HG03196 (cell line): ENCODE measurements around the gene CFAP299.

ENCODE experiments used
- ATAC-seq: cut with Tn5 transposase; IDR thresholded peaks from one replicate; pipeline ENCODE4 v1.9.1; 2021; ENCODE audit not compliant: unreplicated experiment

Gene CFAP299

DNA sequence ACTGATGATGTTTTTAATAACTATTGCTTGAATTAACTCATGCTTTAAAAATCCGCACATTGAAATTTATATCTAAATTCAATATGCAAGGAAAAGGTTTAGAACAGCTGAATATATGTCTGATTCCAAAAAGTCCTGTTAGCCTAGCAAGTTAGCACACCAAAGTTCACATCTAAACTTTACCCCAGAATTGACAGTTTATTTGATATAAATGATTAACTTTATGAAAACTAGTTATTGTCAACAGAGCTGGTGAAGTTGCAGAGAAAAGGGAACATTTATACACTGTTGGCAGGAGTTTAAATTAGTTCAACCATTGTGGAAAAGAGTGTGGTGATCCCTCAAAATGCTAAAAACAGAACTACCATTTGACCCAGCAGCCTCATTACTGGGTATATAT lies 574.4 kb downstream of the CFAP299 start:
- no peak for ATAC-seq

DNA sequence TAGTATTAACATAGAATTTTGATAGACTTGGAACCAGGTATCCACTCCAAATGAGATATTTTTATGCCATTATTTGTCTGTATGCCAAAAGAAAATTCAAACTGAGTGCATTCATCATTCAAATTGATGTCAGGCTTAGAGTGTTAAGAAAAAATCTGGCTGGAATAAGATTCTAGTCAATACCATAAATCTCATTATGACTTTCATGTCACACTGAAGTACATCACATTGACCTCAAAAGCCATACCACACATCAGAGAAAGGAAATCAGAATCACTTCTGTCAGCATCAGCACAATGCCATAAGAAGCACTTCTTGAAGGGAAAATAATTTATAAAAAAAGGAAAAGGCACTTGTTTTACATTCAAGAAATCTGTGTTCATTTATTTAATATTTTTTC lies 575.9 kb downstream of the CFAP299 start:
- ATAC-seq = peak; percentile 69

DNA sequence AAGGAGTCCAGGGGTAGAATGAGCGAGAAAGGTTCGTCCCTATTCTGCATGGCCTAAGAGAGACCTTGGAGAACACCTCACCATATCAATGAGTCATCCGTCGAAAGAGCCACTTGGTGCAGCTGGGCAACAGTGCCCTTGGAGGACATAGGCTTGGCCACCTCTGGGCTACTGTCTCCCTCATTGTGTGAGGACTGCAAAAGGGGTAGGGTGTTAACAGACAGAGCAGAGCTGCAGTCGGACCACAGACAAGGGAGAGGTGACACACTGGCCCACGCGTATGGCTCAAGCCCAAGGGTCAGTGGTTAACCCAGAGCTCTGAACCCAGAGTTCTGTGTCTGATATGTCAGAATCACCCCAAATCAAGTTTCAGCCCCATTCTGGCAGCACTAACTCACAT lies 576.8 kb downstream of the CFAP299 start:
- ATAC-seq = no peak

DNA sequence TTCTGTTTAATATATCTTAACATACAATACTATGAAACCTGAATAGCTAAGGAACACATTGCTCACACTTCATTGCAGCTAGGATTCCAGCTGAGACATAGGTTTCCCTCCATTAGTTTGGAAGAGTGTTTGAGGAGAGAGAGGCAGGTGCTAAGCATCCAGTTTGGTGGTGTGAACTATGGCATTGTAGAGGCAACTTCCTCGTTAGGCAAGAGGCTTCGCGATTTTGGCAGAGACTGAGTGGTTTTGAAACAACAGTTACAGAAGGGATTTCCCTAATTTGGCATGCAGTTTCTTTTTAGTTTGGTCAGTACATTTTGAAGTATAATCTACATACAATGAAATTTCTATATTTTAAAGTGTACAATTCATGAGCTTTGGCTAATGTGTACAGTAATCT lies 577.9 kb downstream of the CFAP299 start:
- peak; percentile 68 for ATAC-seq

DNA sequence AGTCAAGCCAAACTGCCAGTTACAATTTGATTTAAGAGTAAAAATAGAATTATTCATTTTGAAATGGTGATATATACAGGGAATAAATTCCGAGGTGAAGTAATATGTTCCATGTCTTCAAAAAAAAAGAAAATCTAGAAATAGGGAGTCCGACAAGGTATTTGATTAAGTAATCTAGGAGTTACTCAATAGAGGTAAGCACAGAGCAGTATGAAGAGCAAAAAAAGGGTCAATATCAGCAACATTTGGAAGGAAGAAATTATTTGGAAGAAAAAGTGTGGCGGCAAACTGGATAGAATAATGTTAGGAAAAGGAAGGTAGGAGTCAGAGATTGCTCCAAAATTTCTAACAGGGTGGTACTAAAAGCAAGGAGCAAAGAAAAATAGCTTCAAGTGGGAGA lies 581.2 kb downstream of the CFAP299 start:
- no peak for ATAC-seq

DNA sequence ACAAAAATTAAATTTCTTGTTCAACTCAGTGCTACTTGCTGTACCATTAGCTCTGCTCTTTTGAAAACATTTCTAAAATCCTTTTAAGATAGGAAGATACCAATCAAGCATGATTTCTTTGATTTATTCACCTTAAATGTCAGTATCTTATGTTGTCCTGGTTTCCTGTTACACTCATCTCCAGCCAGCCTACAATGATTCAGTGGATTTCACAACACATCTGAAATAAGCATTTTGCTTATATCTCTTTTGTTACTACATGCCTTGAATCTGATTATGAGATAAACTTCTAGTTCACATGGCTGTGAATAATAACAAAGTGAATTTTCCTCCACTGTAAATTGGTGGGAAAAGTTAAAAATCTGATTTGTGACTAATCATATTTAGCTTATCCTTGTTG lies 582.5 kb downstream of the CFAP299 start:
- no peak for ATAC-seq

DNA sequence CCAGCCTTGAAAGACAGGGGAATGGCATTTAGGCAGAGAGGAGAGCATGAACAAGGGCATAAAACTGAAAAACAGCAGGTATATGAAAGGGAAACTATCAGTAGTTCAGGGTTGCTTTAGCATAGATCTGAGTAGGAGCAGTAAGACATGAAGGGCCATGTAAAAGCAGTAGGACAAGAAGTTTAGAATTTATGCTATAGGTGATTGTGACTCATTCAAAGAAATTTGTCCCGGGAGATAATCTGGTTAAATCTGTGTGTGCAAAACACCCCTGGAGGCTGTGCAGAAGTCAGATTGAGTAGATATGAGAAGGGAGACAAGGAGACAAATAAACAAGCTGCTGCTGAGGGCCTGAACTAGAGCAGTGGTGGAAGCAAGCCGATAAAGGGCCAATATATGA lies 585.9 kb downstream of the CFAP299 start:
- no peak for ATAC-seq

DNA sequence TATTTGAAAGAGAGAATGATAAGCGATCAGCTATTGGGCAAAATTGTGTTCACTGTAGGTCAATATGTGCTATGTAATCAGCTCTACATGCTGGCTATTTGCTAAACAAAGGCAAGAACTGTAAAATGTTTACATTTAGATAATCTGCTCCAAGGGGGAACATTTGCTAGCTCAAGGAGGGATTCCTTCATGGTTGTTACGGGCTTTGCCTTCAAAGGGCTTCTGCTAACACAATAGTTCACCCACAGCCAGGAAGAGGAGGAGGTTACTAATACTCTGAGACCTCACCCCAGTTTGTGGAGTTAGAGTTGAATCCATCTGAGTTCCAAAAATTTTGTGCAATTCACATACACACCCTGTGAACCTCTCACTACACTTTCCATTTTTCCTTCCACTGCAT lies 587.4 kb downstream of the CFAP299 start:
- no peak for ATAC-seq

DNA sequence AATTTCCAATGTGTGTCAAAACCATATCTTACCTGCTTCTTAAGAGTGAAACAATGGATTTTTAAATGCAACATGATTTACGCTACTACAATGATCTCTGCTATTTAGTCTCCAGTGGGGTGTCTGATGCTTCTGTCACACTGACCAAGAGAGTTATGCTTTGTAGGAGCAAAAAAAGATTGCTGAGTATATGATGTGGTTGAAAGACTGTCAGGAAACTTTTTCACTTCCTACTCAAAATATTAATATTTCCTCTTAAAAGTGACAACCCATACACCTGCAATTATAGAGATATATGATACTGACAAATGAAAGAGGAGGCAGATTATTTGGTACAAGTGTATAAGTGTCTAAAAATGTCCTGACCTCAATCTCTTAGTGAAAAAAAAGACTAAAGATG lies 589.8 kb downstream of the CFAP299 start:
- no peak for ATAC-seq

DNA sequence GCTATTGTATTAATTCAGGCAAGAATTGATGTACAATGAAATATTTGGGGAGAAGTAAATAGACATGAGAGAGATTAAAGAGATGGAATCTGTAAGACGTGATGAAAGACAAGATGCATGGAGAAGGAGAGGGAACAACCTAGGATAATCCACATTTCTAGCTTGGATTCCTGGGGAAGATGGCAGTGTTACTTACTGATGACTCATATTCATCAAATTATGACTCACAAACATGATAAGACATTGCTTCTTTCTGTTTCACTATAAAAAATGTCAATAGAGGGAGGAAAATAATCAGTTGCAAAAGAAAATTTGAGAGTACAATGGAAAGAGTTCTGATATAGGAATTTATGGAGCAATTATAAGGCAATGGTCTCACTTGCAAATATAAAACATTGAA lies 590.9 kb downstream of the CFAP299 start:
- ATAC-seq = no peak

DNA sequence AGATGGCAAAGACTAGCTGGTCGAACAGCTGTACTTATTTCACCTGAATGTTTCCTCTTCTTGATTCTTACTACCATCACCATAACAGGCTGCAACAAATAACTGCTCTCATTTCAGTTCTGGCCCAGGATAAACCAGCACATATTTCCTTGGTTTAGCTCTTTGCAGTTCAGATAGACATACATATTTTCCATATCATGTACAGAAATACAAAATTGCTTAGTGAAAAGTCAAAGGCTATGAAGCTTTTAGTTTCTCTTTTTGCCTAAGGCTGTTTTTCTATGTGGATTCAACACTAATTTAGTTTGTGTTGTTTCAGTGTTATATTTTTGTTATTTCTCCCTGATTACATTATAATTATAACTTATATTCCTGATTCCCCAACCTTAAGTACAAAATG lies 591.4 kb downstream of the CFAP299 start:
- no peak for ATAC-seq

DNA sequence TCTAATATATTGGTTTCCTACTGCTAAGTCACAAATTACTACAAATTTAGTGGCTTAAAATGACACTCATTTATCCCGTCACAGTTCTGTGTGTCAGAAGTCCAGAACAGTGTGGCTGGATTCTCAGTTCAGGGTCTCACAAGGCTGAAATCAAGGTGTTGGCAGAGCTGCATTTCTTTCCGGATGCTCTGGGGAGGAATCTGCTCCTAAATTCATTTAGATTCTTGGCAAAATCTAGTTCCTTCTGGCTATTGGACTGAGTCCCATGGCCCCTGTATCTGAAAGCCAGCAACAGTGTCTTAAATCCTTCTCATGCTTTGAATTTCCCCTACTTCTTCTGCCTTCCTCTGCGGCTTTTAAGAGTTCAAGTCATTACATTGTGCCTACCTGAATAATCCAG lies 591.9 kb downstream of the CFAP299 start:
- no peak for ATAC-seq

DNA sequence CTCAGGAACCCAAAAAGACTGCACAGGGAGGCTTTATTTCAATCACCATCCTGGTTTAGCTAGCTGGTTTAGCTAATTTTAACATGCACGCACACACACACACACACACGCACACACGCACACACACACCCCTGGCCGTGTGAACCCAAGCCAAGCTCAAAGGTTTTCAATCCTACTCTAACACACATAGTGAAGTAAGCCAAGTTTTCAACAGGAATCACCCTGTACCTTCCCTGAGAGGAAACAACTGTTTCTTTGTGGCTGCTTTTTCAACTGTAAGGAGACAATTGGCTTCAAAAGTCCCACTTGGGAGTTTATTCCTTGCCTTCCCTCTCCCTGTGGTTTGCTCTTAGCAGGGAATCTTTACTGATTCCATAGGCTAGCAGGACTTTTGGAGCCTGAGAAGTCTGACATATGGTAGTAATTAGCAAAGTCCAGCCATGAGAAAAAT lies 596.1 kb downstream of the CFAP299 start:
- no peak for ATAC-seq

DNA sequence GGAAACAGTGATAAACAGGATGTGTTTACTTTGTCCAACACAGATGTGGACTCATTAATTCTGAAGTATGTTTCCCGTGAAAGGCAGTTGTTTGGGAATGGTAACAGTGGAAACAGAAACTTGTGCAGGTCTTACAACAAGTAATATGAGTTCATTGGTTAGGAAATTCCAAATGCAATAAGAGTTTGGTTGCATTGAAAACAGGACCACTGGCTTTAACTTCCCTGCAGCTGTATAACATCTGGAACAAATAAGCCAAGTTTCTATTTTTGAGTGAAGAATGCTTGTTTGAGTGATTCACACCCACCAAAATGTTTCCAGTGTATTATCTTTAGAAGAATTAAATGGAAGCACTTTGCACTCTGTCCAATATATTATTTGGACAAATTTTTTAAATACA lies 612.6 kb downstream of the CFAP299 start:
- no peak for ATAC-seq

DNA sequence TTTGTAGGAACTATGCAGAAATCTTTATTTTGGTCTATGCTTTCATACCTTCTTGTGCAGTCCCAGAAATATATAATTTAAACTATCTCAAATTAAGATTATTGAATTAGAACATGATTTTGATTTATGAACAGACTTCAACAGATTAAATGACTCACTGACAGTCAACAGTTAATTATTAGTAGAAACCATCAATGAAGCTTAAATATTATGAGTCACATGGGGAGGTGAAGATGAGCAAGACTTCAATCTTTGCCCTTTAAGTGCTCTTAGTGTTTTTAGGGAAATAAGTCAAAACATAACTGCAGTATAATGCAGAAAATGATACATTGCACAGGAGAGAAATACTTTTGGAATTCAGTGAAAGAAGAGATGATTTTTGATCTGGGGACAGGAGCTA lies 613.5 kb downstream of the CFAP299 start:
- ATAC-seq = no peak

DNA sequence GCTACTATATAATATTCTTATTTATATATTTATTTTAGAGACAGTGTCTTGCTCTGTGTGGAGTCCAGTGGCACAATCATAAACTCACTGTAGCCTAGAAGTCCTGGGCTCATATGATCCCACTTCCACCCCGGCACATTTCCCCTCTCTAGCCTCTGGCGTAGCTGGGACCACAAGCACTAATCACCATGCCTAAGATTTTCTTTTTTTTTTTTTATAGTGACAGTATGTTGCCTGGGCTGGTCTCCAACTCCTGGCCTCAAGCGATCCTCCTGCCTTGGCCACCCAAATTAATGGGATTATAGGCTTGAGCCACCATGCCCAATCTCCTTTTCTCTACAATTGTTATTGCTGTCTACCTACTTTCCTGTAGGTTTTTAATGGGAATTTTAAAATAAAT lies 620.9 kb downstream of the CFAP299 start:
- no peak for ATAC-seq

DNA sequence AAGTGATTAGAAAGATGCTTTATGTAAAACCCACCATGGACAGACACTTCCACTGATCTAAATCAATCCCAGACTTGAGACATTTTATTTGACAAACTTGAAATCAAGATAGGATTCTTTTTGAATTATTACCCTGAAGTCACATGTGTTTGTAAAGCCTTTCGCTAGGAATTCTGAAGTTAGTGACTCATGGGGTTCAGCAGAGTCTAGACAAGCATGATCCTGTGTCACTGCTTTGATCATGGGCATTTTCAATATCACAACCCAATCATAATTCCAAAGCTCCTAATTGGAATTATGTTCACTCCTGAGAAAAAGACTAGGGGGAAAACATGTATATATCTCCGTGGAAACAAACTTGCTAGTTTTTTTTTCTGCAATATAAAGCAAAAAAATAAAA lies 627.5 kb downstream of the CFAP299 start:
- no peak for ATAC-seq

DNA sequence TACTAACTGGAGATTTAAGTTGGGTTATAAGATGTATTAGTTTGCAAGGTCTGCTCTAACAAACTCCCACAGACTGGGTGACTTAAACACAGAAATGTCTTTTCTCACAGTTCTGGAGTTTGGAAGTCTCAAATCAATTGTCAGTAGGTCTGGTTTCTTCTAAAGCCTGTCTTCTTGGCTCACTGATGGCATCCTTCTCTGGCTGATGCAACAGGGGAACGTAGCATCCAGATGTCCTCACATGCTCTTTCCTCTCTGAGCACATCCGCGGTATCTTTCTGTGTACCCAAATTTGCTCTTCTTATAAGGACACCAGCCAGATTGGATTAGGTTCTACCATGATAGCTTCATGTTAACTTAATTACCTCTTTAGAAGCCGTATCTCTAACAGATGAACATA lies 631.8 kb downstream of the CFAP299 start:
- ATAC-seq = no peak

DNA sequence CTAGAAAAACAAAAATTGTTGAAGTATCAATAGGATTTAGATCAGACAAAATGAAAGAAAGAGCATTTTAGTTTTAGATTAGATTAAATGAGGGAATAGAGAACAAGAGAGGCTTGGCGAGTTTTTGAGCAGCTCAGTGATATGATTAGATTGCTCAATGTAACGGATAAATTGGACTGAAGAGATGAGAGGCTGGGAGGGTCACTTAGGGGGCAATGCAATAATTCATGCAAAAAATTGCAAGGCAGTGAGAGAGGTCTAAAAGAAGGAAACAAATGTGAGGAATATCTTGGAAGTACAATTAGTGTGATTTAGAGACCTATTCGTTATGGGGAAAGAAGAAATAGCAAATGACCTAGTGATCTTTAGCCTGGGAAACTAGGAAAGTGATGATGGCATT lies 644.7 kb downstream of the CFAP299 start:
- ATAC-seq = no peak

DNA sequence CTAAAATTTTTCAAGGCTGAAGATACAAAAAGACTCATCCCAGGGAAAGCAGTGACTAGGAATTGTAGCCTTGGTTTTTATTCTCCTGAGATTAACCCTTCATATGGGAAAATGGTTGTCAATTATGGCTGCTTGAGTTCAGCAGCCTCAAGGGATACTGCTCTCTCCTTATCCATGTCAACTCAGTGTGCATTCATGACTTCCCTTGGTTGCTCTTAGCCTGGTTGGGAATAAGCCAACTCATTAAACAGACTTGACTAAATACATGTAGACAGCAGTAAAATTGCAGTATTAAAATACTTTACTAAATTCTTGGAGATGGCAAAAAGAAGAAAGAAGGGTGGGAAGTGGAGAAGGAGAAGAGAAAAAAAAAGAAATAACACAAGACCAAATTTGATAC lies 650.5 kb downstream of the CFAP299 start:
- ATAC-seq = no peak

DNA sequence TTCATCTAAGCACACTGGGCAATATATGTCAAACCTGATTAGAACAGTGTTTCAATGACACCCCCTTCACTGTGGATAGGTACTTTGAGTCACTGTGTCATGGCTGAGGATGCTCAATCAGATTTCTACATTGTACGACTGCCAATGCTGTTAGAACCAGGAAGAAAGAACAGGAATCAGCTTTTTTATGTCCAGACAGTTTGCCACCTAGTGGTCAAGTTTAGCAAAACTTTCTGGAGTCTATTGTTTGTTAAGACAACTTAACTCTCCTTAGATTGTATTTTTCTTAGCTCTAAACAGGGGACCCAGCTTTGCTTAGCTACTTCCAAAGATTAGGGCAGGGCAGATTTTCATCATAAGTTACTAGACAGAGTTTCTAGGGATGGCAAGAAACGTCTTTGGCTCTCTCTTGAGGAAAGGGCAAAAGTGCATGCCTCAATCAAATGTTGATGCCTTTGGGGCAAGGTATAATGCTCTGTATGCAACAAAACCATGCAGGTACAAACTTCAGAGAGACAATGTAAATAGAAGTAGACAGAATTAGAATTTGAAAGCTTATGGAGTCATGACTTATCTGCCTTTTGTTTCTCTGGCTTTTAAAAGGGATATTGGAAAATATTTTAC lies 654.5 kb downstream of the CFAP299 start:
- ATAC-seq = peak; percentile 72

DNA sequence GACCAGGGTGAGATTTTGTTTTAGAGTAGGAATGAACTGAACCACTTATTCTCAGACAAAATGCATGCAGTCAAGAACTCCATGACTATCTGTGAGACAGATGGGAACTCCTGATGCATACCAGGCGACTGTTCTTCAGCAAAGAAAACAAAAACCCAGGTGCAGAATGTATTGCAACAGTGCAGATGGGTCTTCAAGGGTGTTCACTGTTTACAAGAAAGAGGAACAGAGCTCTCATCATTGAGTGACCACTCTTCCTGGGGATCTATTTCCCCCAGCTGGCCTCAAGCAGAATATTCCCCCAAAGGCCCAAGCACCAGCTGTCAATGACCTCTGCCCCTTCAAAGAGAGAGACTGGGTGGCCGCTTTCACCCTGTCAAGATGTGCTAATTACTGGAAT lies 655.3 kb downstream of the CFAP299 start:
- no peak for ATAC-seq

DNA sequence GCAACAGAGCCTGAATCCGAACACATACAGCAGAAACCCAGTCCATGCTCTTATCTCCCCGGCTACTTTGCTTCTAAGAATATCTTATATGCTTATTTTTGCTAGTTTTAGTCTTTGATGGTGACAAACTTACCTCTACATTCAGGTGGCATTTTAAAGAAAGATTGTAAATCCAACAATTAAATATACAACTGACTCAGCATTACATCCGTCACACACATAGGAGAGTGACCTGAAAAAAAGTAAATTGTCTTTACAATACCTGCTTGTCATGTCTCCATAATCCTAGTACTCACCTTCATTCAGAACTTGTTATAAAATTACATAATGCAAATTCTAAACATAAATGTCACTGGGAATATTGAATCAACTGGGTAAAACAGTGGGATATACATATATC lies 664.4 kb downstream of the CFAP299 start:
- ATAC-seq = no peak
